ENCODE measurements around the gene EYS.

Gene EYS

GRCh38 chr6:64847396-64847795 is 859.6 kb downstream of the EYS start:
- no peak overlapping the region for H3K27ac ChIP-seq
- H3K4me3 ChIP-seq, result no peak overlapping the region
- DNase-seq (ENCODE audit: low read depth, low spot score), result no peak
- no peak overlapping the region for H3K9ac ChIP-seq (ENCODE audit: insufficient read length)
- no peak for TF ChIP-seq EZH2 (IDR thresholded peaks at IDR 0.05)
- TF ChIP-seq FOXP2 (optimal IDR thresholded peaks at IDR 0.05; ENCODE audit: control extremely low read depth, extremely low read length, insufficient read depth), result no peak
- TF ChIP-seq POLR2AphosphoS5 (IDR thresholded peaks at IDR 0.05; ENCODE audit: borderline replicate concordance, low read depth, low read length), result no peak
- no peaks in the 10 kb centered on the region for H3K9me3 ChIP-seq (ENCODE audit: low read depth, low read length)
- H3K36me3 ChIP-seq (ENCODE audit: insufficient read depth, low read length), result no peaks in the 10 kb centered on the region

- Histone ChIP-seq H3K9me3 (ENCODE audit: low read depth, low read length) (no peaks in the 10 kb centered on the region), H3K9ac (ENCODE audit: insufficient read length) (no peak overlapping the region), H3K4me3 (no peak overlapping the region), H3K27ac (no peak overlapping the region), H3K36me3 (ENCODE audit: insufficient read depth, low read length) (no peaks in the 10 kb centered on the region)
- TF ChIP-seq EZH2 (IDR thresholded peaks at IDR 0.05), result no peak
- no peak for DNase-seq (ENCODE audit: low read depth, low spot score)
Measured at GRCh38 chr6:64838726-64839125, 868.3 kb downstream of the EYS start.

DNA sequence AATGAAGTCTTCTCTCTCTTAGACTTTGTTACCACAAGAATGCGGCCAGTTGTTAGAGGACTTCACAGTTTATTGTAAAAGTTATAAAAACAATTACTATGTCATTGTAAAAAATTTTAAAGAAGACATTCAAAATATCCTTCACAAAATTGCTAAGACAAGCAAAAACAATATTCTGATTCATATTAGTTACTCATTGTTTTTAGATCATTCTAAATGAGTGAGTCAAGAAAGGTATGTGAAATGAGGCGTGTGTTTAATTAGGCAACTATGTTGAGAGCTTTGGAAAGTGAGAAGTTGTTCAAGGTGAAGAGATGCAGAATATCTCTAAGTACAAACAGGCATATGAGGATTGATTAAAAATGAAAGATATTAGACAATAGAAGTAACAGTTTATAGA is 875.3 kb downstream of the EYS start:
- no peak for DNase-seq (ENCODE audit: low read depth, low spot score)
- Histone ChIP-seq H3K9ac (ENCODE audit: insufficient read length) (no peak overlapping the region), H3K27ac (no peak overlapping the region), H3K9me3 (ENCODE audit: low read depth, low read length) (no peaks in the 10 kb centered on the region), H3K36me3 (ENCODE audit: insufficient read depth, low read length) (no peaks in the 10 kb centered on the region), H3K4me3 (no peak overlapping the region)
- TF ChIP-seq POLR2AphosphoS5 (IDR thresholded peaks at IDR 0.05; ENCODE audit: borderline replicate concordance, low read depth, low read length) (no peak), FOXP2 (optimal IDR thresholded peaks at IDR 0.05; ENCODE audit: control extremely low read depth, extremely low read length, insufficient read depth) (no peak), EZH2 (IDR thresholded peaks at IDR 0.05) (no peak)

DNA sequence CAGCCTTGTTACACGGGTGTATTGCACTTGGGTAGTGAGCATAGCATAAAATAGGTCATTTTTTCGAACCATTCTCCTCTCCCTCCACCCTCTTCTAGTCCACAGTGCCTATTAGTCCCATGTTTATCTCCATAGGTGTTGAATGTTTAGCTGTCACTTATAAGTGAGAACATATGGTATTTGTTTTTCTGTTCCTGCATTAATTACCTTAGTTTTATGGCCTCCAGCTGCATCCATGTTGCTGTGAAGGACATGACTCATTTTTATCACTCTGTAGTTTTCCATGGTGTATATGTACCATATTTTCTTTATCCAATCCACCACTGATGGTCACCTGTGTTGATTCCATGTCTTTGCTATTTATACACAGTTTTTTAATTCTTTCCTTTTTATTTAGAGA is 889.5 kb downstream of the EYS start:
- TF ChIP-seq FOXP2 (optimal IDR thresholded peaks at IDR 0.05; ENCODE audit: control extremely low read depth, extremely low read length, insufficient read depth) (no peak), EZH2 (IDR thresholded peaks at IDR 0.05) (no peak), POLR2AphosphoS5 (IDR thresholded peaks at IDR 0.05; ENCODE audit: borderline replicate concordance, low read depth, low read length) (no peak)
- no peak for DNase-seq (ENCODE audit: low read depth, low spot score)
- no peak overlapping the region for H3K9ac ChIP-seq (ENCODE audit: insufficient read length)

DNA sequence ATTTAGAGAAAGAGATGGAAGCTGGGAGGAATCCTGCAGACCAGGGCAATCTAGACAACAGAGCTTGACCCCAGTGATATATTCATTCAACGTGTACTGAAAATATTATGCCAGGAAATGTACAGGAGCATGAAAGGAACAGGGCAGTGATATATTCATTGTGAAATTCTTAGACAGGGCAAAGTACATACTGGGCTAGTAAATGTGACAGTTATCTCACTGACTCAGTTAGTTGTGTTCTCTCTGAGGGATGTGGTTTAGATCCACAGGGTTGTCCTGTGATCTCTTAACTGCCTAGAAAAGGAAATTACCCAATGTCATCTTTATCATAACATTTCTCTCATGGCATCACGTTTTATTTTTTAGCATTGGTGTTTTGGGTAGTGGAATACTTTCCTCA is 891.3 kb downstream of the EYS start:
- H3K9me3 ChIP-seq (ENCODE audit: low read depth, low read length), result no peaks in the 10 kb centered on the region
- no peak overlapping the region for H3K27ac ChIP-seq
- DNase-seq (ENCODE audit: low read depth, low spot score), result no peak
- no peak for TF ChIP-seq POLR2AphosphoS5 (IDR thresholded peaks at IDR 0.05; ENCODE audit: borderline replicate concordance, low read depth, low read length)
- no peak for TF ChIP-seq EZH2 (IDR thresholded peaks at IDR 0.05)
- no peak for TF ChIP-seq FOXP2 (optimal IDR thresholded peaks at IDR 0.05; ENCODE audit: control extremely low read depth, extremely low read length, insufficient read depth)
- H3K4me3 ChIP-seq, result no peak overlapping the region
- H3K36me3 ChIP-seq (ENCODE audit: insufficient read depth, low read length), result no peaks in the 10 kb centered on the region
- H3K9ac ChIP-seq (ENCODE audit: insufficient read length), result no peak overlapping the region

More for the DNA sequence above, 889.5 kb downstream of the EYS start:
- Histone ChIP-seq H3K36me3 (ENCODE audit: insufficient read depth, low read length) (no peaks in the 10 kb centered on the region), H3K9me3 (ENCODE audit: low read depth, low read length) (no peaks in the 10 kb centered on the region), H3K27ac (no peak overlapping the region), H3K4me3 (no peak overlapping the region)

GRCh38 chr6:64812138-64812537 is 894.9 kb downstream of the EYS start:
- H3K4me3 ChIP-seq, result no peak overlapping the region
- H3K36me3 ChIP-seq (ENCODE audit: insufficient read depth, low read length), result no peaks in the 10 kb centered on the region
- DNase-seq (ENCODE audit: low read depth, low spot score), result no peak
- no peaks in the 10 kb centered on the region for H3K9me3 ChIP-seq (ENCODE audit: low read depth, low read length)
- H3K27ac ChIP-seq, result no peak overlapping the region
- TF ChIP-seq EZH2 (IDR thresholded peaks at IDR 0.05) (no peak), POLR2AphosphoS5 (IDR thresholded peaks at IDR 0.05; ENCODE audit: borderline replicate concordance, low read depth, low read length) (no peak), FOXP2 (optimal IDR thresholded peaks at IDR 0.05; ENCODE audit: control extremely low read depth, extremely low read length, insufficient read depth) (no peak)
- H3K9ac ChIP-seq (ENCODE audit: insufficient read length), result no peak overlapping the region

DNA sequence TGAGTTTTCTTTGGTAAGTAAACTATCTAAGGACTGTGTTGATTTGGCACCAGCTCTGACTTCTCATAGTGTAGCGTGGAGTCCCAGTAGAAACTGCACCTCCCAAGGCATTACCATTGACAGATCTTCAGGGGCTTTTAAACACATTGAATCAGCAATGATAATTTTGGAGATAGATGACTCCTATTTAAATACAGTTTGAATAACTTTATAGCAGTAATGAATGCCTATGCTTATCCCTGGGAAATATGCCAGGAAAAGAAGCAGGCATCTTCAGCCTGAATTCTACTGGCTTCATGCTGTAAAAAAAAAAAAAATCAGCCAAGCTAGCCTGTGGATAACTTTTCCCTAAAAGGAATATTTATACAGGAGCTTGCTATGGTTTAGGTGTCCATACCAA is 895.9 kb downstream of the EYS start:
- no peak overlapping the region for H3K4me3 ChIP-seq
- DNase-seq (ENCODE audit: low read depth, low spot score), result peak; percentile 56

GRCh38 chr6:64807785-64808184 is 899.2 kb downstream of the EYS start:
- no peaks in the 10 kb centered on the region for H3K36me3 ChIP-seq (ENCODE audit: insufficient read depth, low read length)
- no peak overlapping the region for H3K9ac ChIP-seq (ENCODE audit: insufficient read length)
- no peak overlapping the region for H3K4me3 ChIP-seq
- H3K9me3 ChIP-seq (ENCODE audit: low read depth, low read length), result no peaks in the 10 kb centered on the region
- DNase-seq (ENCODE audit: low read depth, low spot score), result no peak
- no peak overlapping the region for H3K27ac ChIP-seq
- TF ChIP-seq POLR2AphosphoS5 (IDR thresholded peaks at IDR 0.05; ENCODE audit: borderline replicate concordance, low read depth, low read length), result no peak
- TF ChIP-seq FOXP2 (optimal IDR thresholded peaks at IDR 0.05; ENCODE audit: control extremely low read depth, extremely low read length, insufficient read depth), result no peak
- no peak for TF ChIP-seq EZH2 (IDR thresholded peaks at IDR 0.05)

More for the DNA sequence above, 895.9 kb downstream of the EYS start:
- H3K9ac ChIP-seq (ENCODE audit: insufficient read length), result no peak overlapping the region
- H3K9me3 ChIP-seq (ENCODE audit: low read depth, low read length), result no peaks in the 10 kb centered on the region
- TF ChIP-seq FOXP2 (optimal IDR thresholded peaks at IDR 0.05; ENCODE audit: control extremely low read depth, extremely low read length, insufficient read depth) (no peak), EZH2 (IDR thresholded peaks at IDR 0.05) (no peak), POLR2AphosphoS5 (IDR thresholded peaks at IDR 0.05; ENCODE audit: borderline replicate concordance, low read depth, low read length) (no peak)
- H3K36me3 ChIP-seq (ENCODE audit: insufficient read depth, low read length), result no peaks in the 10 kb centered on the region
- H3K27ac ChIP-seq, result peak overlapping the region; percentile 59; the same call in 1 of the 2 replicates

DNA sequence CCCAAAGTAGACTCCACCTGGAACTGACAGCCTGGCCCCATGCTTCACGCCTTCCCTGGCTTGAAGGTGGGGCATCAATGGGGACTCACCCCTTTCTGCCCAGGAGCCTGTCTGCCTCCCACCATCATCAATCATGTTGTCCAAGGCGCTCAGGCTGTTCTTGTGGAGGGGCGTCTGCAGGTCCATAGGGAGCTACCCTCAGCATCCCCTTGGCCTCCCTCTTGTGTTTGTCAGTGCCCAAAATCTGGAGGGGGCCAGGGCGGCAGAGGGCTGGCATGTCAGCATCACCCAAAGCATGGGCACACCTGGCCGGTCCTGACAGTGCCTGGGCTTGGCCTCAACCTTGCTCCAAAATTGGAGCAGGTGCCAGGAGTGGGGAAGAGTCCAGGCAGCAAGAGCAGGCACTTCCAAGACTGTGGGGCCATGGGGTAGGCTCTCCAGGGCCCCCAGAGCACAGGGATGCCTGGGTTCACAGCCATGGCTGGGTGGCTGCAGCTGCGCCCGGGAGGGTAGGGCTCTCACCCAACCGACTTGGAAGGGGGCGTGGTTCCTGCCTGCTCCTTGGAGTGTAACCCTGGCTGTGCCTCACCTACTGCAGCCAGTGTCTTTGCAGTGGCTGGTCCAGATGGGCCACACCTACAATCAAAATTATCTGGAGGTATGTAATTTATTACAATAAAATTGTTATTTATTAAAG is 903.4 kb downstream of the EYS start:
- no peak for DNase-seq (ENCODE audit: low read depth, low spot score)
- Histone ChIP-seq H3K36me3 (ENCODE audit: insufficient read depth, low read length) (no peaks in the 10 kb centered on the region), H3K27ac (no peak overlapping the region), H3K9me3 (ENCODE audit: low read depth, low read length) (no peaks in the 10 kb centered on the region), H3K4me3 (no peak overlapping the region), H3K9ac (ENCODE audit: insufficient read length) (no peak overlapping the region)
- TF ChIP-seq EZH2 (IDR thresholded peaks at IDR 0.05) (no peak), POLR2AphosphoS5 (IDR thresholded peaks at IDR 0.05; ENCODE audit: borderline replicate concordance, low read depth, low read length) (no peak), FOXP2 (optimal IDR thresholded peaks at IDR 0.05; ENCODE audit: control extremely low read depth, extremely low read length, insufficient read depth) (no peak)

Measured in SK-N-MC (cell line).